Measurements from ENCODE around the gene ZNF232.
"Not testable (repeated sequence)": the region's sequence is repeated elsewhere in the genome, so short reads cannot be mapped to it uniquely, and the experiment has no call there.

Gene ZNF232

GRCh38 chr17:5128905-5129535, 17.3 kb upstream of the ZNF232 start:
- DNase-seq = no peak

- not testable (repeated sequence) for DNase-seq
Observed at GRCh38 chr17:5128387-5128786, 16.7 kb upstream of the ZNF232 start.

GRCh38 chr17:5127910-5128309, 16.2 kb upstream of the ZNF232 start:
- DNase-seq = no peak

- DNase-seq = no peak
Observed at GRCh38 chr17:5126719-5127488, 15.2 kb upstream of the ZNF232 start.

- DNase-seq = not testable (repeated sequence)
Observed at GRCh38 chr17:5124896-5125295, 13.2 kb upstream of the ZNF232 start.

- not testable (repeated sequence) for DNase-seq
Observed at GRCh38 chr17:5124125-5124760, 12.6 kb upstream of the ZNF232 start.

GRCh38 chr17:5123343-5124124, 11.9 kb upstream of the ZNF232 start:
- no peak for DNase-seq

- no peak for DNase-seq
Observed at GRCh38 chr17:5122586-5123342, 11.1 kb upstream of the ZNF232 start.

- DNase-seq = not testable (repeated sequence)
Observed at GRCh38 chr17:5122056-5122455, 10.4 kb upstream of the ZNF232 start.

- no peak for DNase-seq
Observed at GRCh38 chr17:5121186-5121841, 9.6 kb upstream of the ZNF232 start.

GRCh38 chr17:5120436-5121185, 8.9 kb upstream of the ZNF232 start:
- DNase-seq = not testable (repeated sequence)

GRCh38 chr17:5120036-5120435, 8.4 kb upstream of the ZNF232 start:
- DNase-seq = no peak

- DNase-seq = no peak
Observed at GRCh38 chr17:5118219-5118618, 6.5 kb upstream of the ZNF232 start.

GRCh38 chr17:5115673-5116651, 4.3 kb upstream of the ZNF232 start, which contains the start of gene USP6:
TSS of gene USP6 (plus strand) at chr17:5116032. CDS start at chr17:5130368, 14,336 bp downstream.
- no peak for DNase-seq

GRCh38 chr17:5110816-5111215, 862 bp downstream of the ZNF232 start:
- peak in 1 of 2 experiments; percentile 1 for DNase-seq

GRCh38 chr17:5100832-5101231, 10.8 kb downstream of the ZNF232 start:
- DNase-seq = no peak

- no peak for DNase-seq
Observed at GRCh38 chr17:5099271-5099670, 12.4 kb downstream of the ZNF232 start.

GRCh38 chr17:5097101-5097834, 14.4 kb downstream of the ZNF232 start:
- DNase-seq = no peak

GRCh38 chr17:5096731-5097100, 15.0 kb downstream of the ZNF232 start:
- DNase-seq = no peak

Measured in Kasumi-1 (cell line).